Fibroblast of villous mesenchyme (primary cell): ENCODE results near the gene TEAD1. TPM values are rescaled to one million over a fixed set of nuclear protein-coding genes. Genes with fewer than 3 reads are reported as not detected.
A peak's percentile ranks its signal among the peaks of the same experiment; 100 is the strongest.

Source experiments
- DNase-seq: peaks from one replicate; pipeline ENCODE4 v3.0.0-alpha.2; 2010; ENCODE audit warnings: low read depth
- H3K4me3 ChIP-seq: 2 replicates; pipeline ENCODE4 v1.5.1; 2011; ENCODE audit warnings: low read depth, mild to moderate bottlenecking, low read length
- total RNA-seq: library from RNA; depleted of rRNA; stranded (reverse); fragments of >200 nt; gene quantifications from 2 replicates; pipeline ENCODE4 v1.2.3, GENCODE V29; 2012
- TF ChIP-seq, protein P1 (sequence below): IDR thresholded peaks from 2 replicates; pipeline ENCODE4 v1.5.1; 2012; ENCODE audit warnings: low read depth, mild to moderate bottlenecking, low read length; ENCODE audit not compliant: insufficient read depth

TEAD1 gene
- total RNA-seq, 1 donor: 244 TPM

DNA sequence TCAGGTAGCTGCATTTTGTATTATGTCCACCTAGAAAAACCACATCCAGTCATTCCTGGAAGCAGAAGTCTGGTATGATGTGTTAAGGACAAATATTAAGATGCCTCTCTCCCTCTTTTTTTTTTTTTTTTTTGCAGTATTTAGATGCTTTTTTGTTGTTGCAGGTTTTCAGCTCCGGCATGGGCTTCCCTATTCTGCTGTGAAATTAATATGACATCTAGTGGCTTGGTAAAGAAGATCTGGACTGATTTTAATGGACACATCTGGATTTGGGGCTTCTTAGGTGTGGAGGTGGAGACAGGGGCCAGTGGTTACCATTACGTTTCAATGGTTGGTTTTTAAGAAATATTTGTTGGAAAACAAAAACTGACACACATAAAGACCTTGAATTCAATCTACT, 287.4 kb downstream of the TEAD1 start:
- peak; percentile 30 for DNase-seq
- TF ChIP-seq, protein P1, sequence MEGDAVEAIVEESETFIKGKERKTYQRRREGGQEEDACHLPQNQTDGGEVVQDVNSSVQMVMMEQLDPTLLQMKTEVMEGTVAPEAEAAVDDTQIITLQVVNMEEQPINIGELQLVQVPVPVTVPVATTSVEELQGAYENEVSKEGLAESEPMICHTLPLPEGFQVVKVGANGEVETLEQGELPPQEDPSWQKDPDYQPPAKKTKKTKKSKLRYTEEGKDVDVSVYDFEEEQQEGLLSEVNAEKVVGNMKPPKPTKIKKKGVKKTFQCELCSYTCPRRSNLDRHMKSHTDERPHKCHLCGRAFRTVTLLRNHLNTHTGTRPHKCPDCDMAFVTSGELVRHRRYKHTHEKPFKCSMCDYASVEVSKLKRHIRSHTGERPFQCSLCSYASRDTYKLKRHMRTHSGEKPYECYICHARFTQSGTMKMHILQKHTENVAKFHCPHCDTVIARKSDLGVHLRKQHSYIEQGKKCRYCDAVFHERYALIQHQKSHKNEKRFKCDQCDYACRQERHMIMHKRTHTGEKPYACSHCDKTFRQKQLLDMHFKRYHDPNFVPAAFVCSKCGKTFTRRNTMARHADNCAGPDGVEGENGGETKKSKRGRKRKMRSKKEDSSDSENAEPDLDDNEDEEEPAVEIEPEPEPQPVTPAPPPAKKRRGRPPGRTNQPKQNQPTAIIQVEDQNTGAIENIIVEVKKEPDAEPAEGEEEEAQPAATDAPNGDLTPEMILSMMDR: peak; percentile 18
- H3K4me3 ChIP-seq: no peak overlapping the region

DNA sequence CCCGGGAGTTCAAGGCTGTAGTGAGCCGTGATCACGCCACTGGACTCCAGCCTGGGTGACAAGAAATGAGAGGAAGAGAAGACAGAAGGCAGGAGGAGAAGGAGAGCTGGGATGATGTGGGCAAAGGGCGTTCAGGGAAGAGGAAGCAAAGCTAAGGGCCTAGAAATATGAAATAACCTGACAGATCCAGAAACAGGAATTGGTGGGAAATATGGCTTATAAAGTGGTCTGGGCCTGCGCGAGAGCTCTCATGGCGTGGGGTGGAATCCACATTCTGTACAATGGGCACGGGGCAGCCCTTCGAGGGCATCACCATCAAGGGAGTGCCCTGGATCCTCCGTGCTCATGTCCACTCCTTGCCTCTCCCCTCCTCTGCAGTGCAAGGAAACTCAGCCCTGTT, 288.1 kb downstream of the TEAD1 start:
- DNase-seq: no peak
- no peak overlapping the region for H3K4me3 ChIP-seq
- TF ChIP-seq, protein P1: no peak

DNA sequence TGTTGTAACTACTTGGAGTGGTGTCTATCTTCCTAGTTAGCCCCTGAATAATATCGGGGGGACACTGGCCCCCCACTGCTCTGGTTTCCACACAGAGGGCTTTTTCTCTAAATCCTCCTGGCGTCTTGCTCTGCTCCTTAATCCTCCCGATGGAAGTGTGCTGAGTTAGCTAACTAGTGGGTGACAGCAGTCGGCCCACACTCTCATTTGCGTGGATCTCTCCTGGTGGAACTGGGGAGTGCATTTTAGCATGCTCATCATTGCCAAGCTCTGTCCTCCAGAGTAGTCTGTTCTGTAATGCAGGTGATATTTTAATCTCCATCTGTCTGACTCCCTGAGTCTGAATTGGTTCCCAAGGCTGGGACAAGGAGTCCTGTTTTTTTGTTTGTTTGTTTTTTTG, 288.8 kb downstream of the TEAD1 start:
- TF ChIP-seq, protein P1: no peak
- no peak for DNase-seq
- H3K4me3 ChIP-seq: no peak overlapping the region

DNA sequence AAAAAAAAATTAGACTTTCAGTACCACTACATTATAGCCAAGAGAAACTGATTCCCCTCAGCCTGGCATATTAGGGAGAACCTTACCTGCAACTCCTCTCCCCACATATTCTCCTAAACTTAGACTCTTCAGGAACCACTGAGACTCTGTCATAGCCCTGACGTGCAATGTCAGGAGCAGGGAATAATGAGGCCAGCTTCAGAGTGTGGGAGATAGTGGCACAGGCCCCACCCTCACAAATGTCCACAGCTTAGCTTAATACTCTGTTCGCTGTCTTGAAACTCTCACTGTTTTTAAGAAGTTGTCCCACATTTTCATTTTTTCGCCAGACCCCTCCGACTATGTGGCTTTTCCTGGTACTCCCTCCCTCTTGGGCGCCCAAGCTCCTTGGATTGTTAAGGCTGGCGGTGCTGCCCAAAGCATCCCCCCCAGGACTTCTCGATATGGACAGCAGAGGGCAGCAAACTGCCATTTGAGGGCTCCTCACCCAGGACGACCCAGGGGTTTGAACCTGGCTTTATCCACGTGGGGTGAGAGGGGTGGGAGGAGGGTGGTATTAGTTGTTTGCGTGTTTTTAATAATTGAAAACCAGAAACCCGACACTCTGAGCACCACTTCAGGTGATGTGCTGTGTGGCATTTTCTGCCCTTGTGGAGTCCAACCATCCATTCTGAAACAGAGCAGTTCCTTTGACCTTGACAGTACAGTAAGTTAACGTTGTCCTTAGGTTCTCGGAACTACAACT, 289.7 kb downstream of the TEAD1 start:
- H3K4me3 ChIP-seq: no peak overlapping the region
- peak; percentile 60 for DNase-seq
- TF ChIP-seq, protein P1: peak; percentile 94

DNA sequence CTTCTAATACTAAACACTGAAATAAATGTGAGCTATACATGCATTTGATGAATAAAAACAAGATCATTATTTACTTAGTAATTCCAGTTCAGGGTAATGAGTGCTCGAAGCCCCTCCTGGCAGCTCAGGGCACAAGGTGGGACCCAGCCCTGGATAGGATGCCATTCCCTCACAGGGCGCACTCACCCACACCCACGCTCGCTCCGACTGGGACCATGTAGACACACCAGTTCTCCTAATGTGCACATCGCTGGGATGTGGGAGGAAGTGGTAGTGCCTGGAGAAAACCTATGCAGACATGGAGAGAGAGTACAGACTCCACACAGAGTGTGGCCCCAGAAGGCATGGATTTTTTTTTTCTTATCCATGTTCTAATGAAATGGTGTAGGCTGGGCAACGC, 290.4 kb downstream of the TEAD1 start:
- no peak for DNase-seq
- H3K4me3 ChIP-seq: no peak overlapping the region
- TF ChIP-seq, protein P1: no peak

DNA sequence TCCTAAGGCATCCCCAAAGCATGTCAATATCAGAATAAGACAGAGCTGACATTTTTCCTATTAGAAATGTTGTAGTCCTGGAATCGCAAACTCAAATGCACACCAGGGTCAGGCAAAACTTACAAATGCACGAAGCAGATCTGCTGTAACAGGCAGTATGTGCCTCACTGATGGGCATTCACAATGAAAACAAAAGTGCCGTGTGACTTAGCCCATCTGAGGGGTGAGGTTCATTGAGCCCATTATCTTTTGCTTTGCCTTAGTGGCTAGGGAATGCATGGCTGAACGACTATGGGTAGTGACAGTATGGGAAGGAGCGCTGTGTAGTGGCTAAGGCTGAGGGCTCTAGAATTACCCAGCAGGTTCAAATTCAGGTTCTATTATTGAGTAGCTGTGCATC, 291.8 kb downstream of the TEAD1 start:
- TF ChIP-seq, protein P1: no peak
- H3K4me3 ChIP-seq: no peak overlapping the region
- DNase-seq: no peak

DNA sequence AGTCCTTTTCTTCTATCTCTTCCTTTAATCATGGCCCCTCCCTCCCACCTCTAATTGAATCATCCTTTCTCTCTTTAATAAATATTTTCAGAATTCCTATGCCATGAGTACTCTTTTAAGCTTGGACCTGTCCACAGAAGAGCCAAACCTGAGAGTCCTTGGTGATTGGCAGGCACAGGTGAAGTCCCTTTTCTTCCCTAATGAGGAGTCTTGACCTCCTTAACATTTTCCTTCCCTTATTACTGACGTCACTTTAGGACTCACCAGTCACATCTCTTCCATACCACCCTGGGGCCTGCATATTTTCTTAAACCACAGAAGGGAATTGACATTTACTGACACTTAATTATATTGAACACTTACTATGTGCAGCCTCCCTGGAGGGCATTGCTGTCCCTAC, 293.9 kb downstream of the TEAD1 start:
- no peak overlapping the region for H3K4me3 ChIP-seq
- TF ChIP-seq, protein P1: no peak
- no peak for DNase-seq
